ENCODE data around the gene SLC39A6. TPM values are rescaled to one million over a fixed set of nuclear protein-coding genes. Genes with fewer than 3 reads are reported as not detected.
A peak's percentile ranks its signal among the peaks of the same experiment; 100 is the strongest.

SLC39A6 gene
- total RNA-seq, 3 donors from 2014 or later (not counting 1 experiment from before 2014, with no cell fraction given), result 15.2 to 18.8 (median 18.1) TPM

- Histone ChIP-seq H3K4me3 (ENCODE audit: low read length) (no peak overlapping the region), H3K36me3 (ENCODE audit: control insufficient read depth, insufficient read depth, low read length) (peaks cover 87% of the 10 kb centered on the region), H3K27me3 (ENCODE audit: control insufficient read depth, insufficient read depth, low read length) (no peaks in the 10 kb centered on the region), H3K4me1 (ENCODE audit: control insufficient read depth, insufficient read depth, low read length) (no peaks in the 10 kb centered on the region), H3K27ac (ENCODE audit: low read length) (no peak overlapping the region), H3K9me3 (ENCODE audit: control insufficient read depth, insufficient read depth, low read length) (no peaks in the 10 kb centered on the region)
- Mint-ChIP-seq H3K4me3 (no peak overlapping the region), H3K9me3 (no peaks in the 10 kb centered on the region), H3K36me3 (peaks cover 25% of the 10 kb centered on the region), H3K27ac (peak overlapping the region in 1 of 2 donors; percentile 2), H3K4me1 (peaks cover 11 to 17% of the 10 kb centered on the region in 2 donors), H3K27me3 (ENCODE audit: low read depth in 2 of 2) (no peaks in the 10 kb centered on the region)
- no peak for DNase-seq
- TF ChIP-seq, protein P1, sequence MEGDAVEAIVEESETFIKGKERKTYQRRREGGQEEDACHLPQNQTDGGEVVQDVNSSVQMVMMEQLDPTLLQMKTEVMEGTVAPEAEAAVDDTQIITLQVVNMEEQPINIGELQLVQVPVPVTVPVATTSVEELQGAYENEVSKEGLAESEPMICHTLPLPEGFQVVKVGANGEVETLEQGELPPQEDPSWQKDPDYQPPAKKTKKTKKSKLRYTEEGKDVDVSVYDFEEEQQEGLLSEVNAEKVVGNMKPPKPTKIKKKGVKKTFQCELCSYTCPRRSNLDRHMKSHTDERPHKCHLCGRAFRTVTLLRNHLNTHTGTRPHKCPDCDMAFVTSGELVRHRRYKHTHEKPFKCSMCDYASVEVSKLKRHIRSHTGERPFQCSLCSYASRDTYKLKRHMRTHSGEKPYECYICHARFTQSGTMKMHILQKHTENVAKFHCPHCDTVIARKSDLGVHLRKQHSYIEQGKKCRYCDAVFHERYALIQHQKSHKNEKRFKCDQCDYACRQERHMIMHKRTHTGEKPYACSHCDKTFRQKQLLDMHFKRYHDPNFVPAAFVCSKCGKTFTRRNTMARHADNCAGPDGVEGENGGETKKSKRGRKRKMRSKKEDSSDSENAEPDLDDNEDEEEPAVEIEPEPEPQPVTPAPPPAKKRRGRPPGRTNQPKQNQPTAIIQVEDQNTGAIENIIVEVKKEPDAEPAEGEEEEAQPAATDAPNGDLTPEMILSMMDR (IDR thresholded peaks at IDR 0.05), result no peak
- intact Hi-C loops (cut with micrococcal nuclease), result no loop called here
- no peak for ATAC-seq
These were observed 28.3 kb upstream of the SLC39A6 start for GRCh38 chr18:36157441-36157840.

DNA sequence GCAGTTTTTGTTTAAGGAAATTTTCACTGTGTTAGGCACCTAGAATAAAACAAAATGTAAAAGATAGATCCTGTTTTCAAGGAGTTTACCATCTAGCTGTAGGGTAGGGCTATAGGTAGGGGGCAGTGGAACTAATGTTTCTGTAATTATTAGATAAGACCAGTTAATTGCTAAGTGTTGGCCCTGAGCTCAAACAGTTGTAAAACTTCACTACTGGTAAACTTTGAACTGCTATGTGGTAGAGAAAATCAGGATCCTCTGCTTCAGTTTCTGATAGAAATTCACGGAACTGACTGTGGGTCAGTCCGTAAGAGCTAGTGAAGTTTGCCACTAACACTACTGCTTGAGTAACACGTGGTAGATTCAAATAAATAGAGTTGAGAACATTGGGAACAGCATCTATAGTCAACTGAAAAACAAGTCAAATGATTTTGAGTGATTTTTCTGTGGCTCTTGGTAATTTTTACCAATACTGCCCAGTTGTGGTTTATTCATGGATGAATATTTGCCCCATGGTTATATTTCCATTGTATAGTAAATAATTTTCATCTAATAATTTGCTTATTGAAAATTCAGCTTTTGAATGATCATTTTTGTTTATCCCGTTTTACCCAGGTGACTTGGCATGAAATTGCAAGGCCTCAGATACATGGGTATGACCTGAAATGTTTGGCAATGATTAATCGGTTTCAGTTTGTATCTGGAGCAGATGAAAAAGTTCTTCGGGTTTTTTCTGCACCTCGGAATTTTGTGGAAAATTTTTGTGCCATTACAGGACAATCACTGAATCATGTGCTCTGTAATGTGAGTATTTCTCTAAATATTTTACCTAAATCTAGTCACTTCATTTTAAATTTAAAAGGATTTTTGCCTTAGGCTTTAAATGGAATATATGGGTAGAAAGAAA lies 27.0 kb upstream of the SLC39A6 start:
- Histone ChIP-seq H3K4me3 (ENCODE audit: low read length) (no peak overlapping the region), H3K9me3 (ENCODE audit: control insufficient read depth, insufficient read depth, low read length) (no peaks in the 10 kb centered on the region), H3K4me1 (ENCODE audit: control insufficient read depth, insufficient read depth, low read length) (no peaks in the 10 kb centered on the region), H3K27me3 (ENCODE audit: control insufficient read depth, insufficient read depth, low read length) (no peaks in the 10 kb centered on the region), H3K36me3 (ENCODE audit: control insufficient read depth, insufficient read depth, low read length) (peaks cover 80% of the 10 kb centered on the region), H3K27ac (ENCODE audit: low read length) (no peak overlapping the region)
- Mint-ChIP-seq H3K4me3 (no peak overlapping the region), H3K27me3 (ENCODE audit: low read depth in 2 of 2) (no peaks in the 10 kb centered on the region), H3K9me3 (no peaks in the 10 kb centered on the region), H3K36me3 (peaks cover 28% of the 10 kb centered on the region), H3K27ac (no peak overlapping the region), H3K4me1 (peaks cover 11 to 17% of the 10 kb centered on the region in 2 donors)
- intact Hi-C loops (cut with micrococcal nuclease), result no loop called here
- no peak for ATAC-seq
- TF ChIP-seq, protein P1 (IDR thresholded peaks at IDR 0.05), result no peak
- DNase-seq, result no peak
- WGBS (ENCODE audit: insufficient coverage), result 96% methylated on average over 7 of the region's 7 CpGs

DNA sequence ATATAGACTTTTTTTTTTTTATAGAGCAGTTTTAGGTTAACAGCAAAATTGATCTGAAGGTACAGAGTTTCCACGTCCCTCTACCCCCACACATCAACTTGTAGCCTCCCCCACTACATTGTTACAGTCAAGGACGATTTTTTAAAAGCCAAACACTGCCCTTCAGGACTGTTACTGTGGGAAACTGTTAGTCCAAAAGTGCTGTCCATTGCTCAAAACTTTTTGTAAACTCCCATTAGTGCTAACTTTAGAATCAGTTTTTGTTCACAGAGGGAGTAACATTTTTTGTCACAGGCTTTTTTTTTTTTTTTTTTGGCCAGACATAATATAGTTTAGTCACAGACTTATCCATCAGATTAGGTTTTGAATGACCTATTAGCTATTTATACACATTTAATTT lies 24.6 kb upstream of the SLC39A6 start:
- H3K4me1 Mint-ChIP-seq, result peaks cover 11 to 22% of the 10 kb centered on the region in 2 donors
- TF ChIP-seq, protein P1 (IDR thresholded peaks at IDR 0.05), result no peak
- H3K27me3 ChIP-seq (ENCODE audit: control insufficient read depth, insufficient read depth, low read length), result no peaks in the 10 kb centered on the region
- whole genome bisulfite sequencing (ENCODE audit: insufficient coverage), result 98% methylated on average over 2 of the region's 2 CpGs
- no peak overlapping the region for H3K27ac Mint-ChIP-seq
- H3K36me3 Mint-ChIP-seq, result peaks cover 15% of the 10 kb centered on the region
- H3K27ac ChIP-seq (ENCODE audit: low read length), result no peak overlapping the region
- no peak for DNase-seq
- H3K27me3 Mint-ChIP-seq (ENCODE audit: low read depth in 2 of 2), result no peaks in the 10 kb centered on the region
- intact Hi-C loops (cut with micrococcal nuclease), result no loop called here
- H3K4me3 ChIP-seq (ENCODE audit: low read length), result no peak overlapping the region
- H3K36me3 ChIP-seq (ENCODE audit: control insufficient read depth, insufficient read depth, low read length), result peaks cover 81% of the 10 kb centered on the region
- H3K9me3 ChIP-seq (ENCODE audit: control insufficient read depth, insufficient read depth, low read length), result no peaks in the 10 kb centered on the region
- no peaks in the 10 kb centered on the region for H3K9me3 Mint-ChIP-seq
- no peaks in the 10 kb centered on the region for H3K4me1 ChIP-seq (ENCODE audit: control insufficient read depth, insufficient read depth, low read length)
- ATAC-seq, result no peak
- no peak overlapping the region for H3K4me3 Mint-ChIP-seq
